ENCODE data around the gene TARS3.
"Not testable (repeated sequence)": the region's sequence is repeated elsewhere in the genome, so short reads cannot be mapped to it uniquely, and the experiment has no call there.

Gene TARS3

DNA sequence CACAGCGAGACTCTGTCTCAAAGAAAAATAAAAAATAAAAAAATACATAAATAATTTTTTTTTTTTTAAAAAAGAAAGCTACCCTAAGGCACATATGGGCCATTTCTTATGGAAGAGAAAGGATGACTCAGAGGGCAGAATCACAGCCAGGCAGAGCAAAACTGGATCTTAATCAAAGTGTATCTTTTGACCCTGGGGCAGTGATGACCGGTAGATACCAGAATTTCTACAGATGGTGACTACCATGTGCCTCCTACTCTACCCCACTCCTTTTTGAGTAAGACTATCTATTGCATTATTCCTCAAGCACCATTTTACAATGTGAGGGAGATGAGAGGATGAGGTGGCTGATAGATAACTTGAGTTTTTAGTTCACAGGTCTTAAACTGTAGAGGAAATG is 26.0 kb downstream of the TARS3 start:
- DNase-seq (ENCODE audit: low read depth): no peak

DNA sequence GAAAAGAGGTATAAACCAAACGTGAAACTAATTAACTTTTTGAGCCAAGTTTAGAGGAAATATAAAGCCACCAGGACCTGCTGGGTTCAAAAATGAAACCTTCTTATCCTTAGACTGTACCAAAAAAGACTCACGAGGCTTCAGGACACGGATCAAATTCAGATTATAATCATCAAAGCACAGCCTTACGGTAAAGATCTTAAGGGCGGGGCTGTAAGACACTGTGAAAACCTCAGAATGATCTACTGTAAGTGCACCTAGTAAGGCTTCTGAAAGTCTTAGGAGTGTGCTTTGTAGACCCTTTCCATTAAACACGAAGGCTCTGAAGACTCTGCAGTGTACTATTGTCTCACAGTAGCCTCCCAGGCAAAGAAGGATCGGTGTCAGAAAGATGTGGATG is 26.8 kb downstream of the TARS3 start:
- DNase-seq (ENCODE audit: low read depth): no peak

DNA sequence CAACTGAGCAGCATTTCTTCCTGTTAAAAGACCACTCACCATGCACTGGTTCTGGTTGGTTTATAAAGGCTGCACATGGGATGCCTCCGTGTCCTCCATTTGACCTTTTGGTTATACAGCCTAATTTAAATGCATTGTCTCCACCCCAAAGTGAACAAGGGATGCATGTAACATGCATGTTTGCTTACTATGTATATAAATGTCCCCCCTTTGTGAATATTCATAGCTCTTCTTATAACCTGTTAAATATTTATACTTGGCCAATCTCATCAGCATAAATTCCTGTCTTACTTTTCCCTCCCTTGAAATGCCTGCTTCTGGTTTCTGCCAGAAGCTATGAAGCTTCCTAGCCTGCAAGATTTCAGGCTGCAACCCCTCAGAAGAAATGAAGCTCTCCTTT is 27.4 kb downstream of the TARS3 start:
- no peak for DNase-seq (ENCODE audit: low read depth)

DNA sequence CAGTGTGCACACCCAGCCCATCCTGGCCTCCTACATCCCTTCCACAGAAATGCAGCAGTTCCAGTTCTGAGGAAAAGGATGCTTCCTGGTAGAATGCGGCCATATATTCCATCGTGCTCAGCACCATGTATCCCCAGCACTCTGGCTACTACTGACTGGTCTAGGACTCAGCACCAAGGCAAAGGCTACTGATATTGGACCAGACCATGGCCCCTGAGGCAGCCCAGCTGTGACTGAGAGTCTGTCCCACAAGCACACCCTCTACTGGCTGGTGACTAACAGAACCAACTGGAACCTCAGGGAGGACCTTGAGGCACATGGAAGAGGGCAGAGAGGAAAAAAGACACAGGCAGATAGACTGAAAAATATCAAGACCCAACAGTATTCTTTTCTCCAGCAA is 30.0 kb downstream of the TARS3 start:
- DNase-seq (ENCODE audit: low read depth): no peak

DNA sequence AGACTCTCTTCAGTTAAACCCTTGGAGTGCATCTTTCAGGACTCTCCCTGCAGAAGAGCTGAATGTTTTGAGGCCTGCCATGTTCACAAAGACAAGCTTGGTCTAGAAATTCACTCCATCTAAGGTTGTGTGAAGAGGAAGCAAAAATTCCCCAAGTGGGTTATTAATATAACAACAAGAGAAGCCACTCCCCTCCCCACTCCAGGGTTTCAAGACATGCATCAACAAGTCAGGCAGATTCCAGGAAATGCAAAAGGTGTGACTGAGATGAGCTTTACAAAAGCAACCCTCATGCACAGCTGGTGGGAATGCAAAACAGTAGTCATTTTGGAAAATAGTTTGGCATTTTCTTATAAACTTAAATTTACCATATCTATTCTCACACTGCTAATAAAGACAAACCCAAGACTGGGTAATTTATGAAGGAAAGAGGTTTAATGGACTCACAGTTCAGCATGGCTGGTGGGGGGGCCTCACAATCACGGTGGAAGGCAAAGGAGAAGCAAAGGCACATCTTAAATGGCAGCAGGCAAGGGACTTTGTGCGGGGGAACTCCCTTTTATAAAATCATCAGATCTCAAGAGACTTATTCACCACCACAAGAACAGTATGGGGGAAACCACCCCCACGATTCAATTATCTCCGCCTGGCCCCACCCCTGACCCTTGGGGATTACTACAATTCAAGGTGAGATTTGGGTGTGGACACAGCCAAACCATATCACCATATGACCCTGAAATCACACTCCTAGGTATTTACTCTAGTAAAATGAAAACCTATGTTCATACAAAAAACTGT is 31.3 kb downstream of the TARS3 start:
- no peak for DNase-seq (ENCODE audit: low read depth)

DNA sequence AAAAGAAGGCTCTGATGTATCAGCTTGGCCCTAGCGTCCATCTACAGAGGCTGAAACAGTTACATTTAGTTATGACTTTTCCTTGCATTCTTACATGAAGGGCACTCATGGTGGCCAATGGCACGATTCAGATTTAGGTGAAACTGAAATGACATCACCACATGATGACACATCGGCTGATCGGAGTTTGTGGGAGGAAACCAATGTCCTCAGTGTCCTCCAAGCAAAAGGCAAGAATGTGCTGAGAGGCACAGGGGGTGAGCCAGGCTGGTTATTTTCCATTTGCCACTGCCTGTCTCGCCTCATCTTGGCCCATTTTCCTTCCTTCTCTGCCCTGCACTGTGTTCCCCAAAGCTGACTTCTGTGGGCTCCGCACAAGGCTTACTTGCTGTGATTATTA is 34.4 kb downstream of the TARS3 start:
- DNase-seq (ENCODE audit: low read depth): no peak

DNA sequence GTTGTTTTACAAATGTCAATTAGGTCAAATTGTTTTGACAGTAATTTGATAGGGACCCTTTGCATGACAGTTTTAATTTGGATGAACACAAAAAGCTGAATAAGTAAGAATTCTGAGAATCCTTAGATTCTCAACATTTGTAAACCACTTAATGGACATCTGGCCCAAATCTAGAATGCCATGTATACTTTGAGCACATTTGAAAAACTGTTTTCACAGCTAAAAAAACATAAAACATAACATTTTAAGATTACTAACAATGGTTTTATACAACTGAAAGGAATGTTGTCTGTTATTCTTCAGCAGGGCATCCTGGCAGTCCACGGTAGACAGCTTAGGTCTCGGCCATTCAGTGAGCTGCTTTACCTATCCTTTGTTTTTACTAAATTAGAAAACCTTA is 37.6 kb downstream of the TARS3 start:
- DNase-seq (ENCODE audit: low read depth): no peak

DNA sequence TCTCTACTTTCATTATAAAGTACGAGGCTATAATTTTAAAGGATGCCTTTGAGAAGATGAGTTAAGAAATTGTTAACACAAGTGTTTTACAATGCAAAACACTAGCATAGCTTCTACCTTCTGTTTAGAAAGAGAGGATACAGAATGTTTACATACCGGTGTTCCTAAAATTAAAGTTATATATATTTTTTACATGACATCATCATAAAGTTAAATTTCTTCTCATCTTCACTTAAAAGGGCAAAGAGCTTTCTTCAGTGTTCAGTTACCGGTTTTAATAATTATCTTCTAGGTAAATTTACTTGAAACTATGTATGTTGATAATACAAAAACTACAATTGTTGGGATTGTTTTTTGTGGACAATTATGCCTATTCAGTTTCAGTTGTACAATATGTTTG is 39.4 kb downstream of the TARS3 start:
- DNase-seq (ENCODE audit: low read depth): no peak

DNA sequence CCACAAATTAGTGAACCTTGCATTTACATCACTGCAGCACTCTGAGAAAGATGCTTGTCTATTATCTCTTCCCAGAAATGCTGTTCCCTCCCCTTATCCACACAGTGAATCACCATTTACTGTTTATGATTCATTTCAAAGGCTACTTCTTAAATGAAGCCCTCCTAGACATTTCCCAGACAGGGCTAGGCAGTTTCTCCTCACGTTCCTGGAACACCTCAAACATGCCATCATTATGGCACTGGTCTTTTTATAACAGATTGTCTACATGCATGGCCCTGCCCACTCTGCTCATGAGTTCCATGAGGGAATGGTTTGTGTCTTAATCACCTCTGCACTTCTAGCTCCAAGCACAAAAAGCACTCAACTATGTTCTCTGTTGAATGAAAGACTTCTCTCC is 39.9 kb downstream of the TARS3 start:
- no peak for DNase-seq (ENCODE audit: low read depth)

DNA sequence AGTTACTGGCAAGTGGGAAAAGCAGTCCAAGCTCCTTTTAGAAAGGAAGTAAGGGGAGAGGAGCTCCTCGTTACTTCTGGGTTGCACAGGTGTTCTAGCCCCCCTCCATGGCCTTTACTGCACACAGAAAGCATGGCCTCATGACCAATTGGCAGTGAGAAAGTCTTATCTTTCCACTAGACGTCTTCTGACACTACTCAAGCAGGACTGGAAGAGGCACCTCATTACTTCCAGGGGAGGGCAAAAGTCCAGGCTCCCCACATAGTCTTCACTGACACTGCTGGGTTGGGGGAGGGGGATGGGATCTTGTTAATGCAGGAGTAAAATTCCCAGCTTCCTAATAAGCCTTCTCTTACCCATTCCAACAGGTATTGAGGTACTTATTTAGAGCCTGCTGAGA is 44.5 kb downstream of the TARS3 start:
- no peak for DNase-seq (ENCODE audit: low read depth)

DNA sequence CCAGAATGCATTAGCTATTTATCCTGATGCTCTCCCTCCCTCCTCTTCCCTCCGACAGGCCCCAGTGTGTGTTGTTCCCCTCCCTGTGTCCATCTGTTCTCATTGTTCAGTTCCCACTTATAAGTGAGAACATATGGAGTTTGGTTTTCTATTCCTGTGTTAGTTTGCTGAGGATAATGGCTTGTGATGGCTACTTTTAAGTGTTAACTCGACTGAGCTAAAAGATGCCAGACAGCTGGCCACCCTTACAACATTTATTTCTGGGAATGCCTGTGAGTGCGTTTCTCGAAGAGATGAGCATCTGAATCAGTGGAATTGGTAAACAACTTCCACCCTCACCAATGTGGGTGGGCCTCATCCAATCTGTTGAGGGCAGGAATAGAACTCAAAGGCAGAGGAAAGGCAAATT is 47.3 kb downstream of the TARS3 start:
- DNase-seq (ENCODE audit: low read depth): no peak

DNA sequence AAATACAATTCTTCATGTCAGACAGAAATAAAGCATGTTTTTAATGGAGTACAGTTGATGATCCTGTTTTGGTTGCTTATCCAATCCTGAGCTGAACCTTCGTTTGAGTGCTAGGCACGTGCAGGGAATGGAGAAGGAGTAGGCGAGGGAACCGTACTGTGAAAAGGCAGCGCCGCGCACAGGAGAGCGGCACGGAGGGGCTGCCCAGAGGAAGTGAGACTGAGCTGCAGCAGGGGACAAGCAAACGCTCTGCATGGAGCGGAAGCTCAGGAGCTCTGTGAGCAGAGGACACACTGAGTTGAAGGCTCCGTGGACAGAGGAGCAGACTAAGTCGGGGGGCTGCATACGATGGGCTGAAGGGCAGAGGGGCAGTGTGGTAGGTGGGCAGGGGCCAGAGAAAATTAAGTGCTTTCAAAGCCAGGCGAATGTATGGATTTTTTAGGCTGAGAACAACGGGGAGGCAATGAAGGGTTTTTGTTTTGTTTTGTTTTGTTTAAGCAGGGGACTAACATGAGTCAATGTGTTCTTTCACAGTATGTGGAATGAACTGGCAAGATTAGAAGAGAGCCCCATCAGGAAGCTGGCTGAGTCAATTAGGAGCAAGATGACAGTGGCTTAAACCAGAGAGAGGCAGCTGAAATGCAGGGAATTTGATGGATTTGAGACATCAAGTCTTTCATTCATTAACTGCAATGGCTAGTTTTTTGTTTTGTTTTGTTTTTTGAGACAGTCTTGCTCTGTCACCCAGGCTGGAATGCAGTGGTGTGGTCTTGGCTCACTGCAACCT is 48.3 kb downstream of the TARS3 start:
- DNase-seq (ENCODE audit: low read depth): no peak

DNA sequence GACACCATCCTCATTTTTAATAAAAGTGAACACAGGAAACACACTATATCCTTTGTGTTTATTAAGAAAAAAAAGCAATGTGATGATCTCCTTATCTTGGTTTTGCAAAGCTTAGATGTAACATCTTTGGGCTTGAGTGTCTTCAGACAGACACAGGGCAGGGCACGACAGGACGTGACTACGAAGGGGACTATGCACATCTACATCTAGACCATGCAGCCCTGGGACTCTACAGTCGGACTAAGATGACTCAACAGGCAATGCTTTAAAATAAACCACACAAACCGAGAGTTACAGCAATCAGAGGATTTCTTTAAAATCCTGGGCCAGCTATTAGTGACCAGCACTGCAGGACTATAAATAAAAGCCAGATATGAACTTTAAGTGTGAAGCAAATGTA is 49.3 kb downstream of the TARS3 start:
- DNase-seq (ENCODE audit: low read depth): no peak

DNA sequence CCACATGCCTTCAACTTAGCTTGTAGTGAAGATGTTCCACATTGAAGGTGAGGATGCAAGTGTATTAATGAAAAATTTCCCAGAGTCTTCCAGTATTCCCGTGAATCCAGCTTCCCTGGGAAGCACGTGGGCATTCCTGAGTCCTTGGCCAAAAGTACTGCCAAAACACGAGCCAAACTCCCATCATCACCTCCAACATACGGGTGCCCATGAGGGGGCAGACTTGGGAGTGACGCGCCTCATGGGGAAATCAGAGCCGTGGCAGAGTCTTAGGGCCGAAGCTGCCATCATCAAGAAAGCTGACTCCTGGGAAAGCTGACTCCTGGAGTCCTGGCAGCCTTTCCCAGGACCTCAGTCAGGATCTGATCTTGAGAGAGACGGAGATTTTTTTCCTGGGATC is 52.0 kb downstream of the TARS3 start:
- DNase-seq (ENCODE audit: low read depth): no peak

DNA sequence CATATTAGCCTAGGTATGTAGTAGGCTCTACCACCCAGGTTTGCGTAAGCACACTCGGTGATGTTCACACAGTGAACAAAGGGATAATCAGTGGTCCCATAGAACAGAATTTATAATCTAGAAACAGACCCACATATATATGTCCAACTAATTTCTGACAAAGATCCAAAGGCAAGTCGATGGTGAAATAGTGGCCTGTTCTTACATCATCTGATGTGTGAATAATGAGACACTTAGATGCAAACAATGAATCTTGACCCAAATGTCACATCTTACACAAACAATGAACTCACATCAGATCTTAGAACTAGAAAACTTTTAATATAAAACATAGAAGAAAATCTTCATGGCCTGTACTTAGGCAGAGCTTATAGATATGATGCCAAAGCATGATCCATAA is 54.5 kb downstream of the TARS3 start:
- DNase-seq (ENCODE audit: low read depth): no peak

DNA sequence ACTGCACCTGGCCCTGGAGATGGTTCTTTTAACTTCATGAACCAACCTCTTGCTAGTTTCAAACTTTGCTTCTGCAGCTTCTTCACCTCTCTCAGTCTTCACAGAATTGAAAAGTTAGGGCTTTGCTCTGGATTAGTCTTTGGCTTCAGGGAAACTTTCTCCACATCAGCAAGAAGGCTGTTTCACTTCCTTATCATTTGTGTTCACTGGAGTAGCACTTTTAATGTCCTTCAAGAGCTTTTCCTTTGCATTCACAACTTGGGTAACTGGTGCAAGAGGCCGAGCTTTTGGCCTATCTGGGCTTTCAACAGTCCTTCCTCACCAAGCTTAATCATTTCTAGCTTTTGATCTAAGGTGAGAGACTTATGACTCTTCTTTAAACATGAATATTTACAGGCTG is 56.4 kb downstream of the TARS3 start:
- no peak for DNase-seq (ENCODE audit: low read depth)

DNA sequence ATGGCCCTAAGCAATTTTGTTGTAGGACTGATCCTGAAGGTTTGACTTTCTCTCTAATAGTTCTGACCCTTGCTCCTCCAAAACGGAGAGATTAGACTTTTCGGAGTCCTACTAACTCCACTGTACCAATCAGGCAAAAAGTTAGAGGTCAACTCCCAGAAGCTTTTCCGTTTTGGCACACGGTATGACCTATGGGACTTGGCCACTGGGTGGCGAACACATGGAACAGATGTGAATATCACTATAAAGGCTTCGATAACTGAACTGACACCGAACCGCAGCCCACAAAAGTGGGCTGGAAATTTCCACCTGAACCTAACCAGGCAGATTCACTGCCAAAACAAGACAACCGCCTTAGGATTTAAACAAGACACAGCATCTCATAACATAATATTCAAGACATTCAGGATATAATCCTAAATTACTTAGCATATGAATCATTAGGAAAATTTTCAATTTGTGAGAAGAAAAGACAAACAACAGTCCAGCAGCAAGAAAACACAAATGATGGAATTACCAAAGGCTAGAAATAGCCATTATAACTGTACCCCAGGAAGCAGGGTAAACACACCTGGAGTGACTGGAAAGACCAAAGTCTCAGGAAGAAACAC is 59.9 kb downstream of the TARS3 start:
- no peak for DNase-seq (ENCODE audit: low read depth)

DNA sequence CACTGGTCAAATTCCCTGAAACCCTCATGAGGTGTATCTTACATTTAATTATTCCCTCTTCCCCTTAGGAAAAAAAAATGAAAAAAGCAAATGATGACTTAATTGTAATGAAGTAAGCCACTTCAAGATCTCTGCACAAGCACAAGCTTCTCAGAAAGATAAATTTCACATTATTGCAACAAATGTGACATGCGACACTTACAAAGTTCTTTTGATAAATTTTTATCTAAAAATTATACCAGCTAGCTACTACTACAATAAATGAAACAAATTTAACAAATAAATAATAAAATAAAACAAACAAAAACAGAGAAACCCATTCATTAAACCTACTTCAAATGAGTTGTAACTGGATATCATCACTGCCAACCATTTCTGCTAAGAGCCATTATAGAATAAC is 62.1 kb downstream of the TARS3 start:
- DNase-seq (ENCODE audit: low read depth): no peak

DNA sequence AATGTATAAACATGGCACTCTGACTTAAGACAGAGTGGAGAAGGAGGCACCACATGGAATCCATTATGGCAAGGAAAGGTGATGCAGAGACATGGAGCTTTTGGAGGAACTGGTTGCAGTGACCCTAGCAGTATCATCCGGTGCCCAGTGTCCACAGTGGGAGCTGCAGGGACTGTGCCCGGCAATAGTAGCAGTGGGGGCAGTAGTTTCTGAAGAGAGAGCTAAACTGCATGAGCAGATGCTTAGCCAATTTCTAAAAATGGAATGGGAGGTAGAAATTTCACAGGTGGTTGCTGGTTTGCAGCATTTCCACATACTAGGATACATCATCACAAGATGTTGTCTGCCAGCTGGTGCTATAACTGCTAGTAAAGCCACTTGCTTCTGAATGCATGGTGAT is 64.3 kb downstream of the TARS3 start:
- no peak for DNase-seq (ENCODE audit: low read depth)

DNA sequence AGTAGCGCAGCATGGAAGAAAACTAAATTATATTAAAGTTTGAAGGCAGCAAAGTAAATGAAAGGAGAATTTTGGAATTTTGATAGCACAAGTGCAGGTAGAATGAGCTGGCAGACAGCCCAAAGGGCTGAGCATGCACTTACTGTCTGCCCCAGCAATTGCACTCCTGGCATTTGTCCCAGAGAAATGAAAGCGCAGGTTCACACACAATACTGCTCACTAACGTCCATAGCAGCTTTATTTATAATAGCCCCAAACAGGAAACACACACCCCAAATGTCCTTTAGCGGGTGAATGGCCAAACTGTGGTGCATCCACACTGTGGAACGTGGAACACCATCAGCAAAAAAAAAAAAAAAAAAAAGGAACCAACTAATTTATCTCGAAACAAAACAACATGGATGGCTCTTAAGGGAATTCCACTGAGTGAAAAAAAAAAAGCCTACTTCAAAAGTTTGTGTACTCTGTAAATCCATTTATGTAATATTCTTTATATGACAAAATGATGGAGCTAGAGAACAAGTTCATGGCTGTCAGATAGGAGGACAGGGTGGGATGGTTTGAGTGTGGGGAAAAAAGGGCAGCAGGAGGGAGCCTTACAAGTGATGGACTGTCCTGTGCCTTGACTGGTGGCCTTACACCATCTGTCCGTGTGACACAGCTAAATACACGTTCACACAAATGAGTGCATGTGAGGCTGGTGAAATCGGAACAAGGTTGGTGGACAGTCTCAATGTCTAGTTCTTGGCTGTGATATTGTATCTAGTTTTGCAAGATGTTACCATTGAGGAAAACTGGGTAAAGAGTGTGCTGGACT is 66.1 kb downstream of the TARS3 start:
- DNase-seq (ENCODE audit: low read depth): no peak

DNA sequence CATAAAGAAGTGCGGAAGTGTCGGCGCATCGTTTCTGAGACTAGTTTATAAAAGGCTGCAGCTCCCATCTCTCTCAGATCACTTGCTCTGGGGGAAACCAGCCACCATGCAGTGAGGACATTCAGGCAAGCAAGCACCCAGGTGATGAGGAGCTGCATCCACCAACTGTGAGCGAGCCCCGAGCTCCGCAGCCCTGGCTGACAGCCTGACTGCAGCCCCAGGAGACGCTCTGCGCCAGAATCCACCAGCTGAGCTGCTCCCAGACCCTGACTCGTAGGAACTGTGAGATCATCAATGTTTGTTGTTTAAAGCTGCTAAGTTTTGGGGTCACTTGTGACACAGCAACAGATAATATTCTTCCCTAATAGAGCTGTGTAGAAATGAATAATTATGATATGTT is 67.1 kb downstream of the TARS3 start:
- DNase-seq (ENCODE audit: low read depth): no peak

DNA sequence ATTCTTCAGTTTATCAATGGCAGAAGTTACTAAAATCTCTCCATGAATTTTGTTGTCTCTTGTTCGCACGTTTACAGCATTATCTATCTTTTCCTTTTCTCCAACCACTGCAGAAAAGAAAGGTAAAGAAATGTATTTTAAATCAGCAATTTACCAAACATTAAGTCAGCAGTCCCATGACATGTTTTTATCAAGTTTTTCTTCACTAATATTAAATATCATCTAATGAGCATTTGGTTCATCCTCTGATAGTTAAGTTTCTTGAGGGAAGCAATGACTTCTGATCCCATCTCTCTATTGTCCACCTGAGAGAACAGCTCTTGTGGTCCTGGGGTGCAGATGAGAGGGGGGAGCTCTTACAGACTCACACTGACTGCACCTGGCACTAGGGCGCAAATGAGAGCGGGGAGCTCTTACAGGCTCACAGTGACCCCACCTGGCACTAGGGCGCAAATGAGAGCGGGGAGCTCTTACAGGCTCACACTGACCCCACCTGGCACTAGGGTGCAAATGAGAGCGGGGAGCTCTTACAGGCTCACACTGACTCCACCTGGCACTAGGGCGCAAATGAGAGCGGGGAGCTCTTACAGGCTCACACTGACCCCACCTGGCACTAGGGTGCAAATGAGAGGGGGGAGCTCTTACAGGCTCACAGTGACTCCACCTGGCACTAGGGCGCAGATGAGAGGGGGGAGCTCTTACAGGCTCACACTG is 69.5 kb downstream of the TARS3 start:
- not testable (repeated sequence) for DNase-seq (ENCODE audit: low read depth)

Measured in activated T-cell treated with anti-CD3 and anti-CD28 coated beads for 1 hour (primary cell).